HG02642 (cell line): Measurements from ENCODE around the gene WNT3A.
A peak's percentile ranks its signal among the peaks of the same experiment; 100 is the strongest.

Experiments used
- ATAC-seq: cut with Tn5 transposase; IDR thresholded peaks from one replicate; pipeline ENCODE4 v1.9.1; 2021; ENCODE audit warnings: mild to moderate bottlenecking; ENCODE audit not compliant: unreplicated experiment, poor library complexity

Gene WNT3A

DNA sequence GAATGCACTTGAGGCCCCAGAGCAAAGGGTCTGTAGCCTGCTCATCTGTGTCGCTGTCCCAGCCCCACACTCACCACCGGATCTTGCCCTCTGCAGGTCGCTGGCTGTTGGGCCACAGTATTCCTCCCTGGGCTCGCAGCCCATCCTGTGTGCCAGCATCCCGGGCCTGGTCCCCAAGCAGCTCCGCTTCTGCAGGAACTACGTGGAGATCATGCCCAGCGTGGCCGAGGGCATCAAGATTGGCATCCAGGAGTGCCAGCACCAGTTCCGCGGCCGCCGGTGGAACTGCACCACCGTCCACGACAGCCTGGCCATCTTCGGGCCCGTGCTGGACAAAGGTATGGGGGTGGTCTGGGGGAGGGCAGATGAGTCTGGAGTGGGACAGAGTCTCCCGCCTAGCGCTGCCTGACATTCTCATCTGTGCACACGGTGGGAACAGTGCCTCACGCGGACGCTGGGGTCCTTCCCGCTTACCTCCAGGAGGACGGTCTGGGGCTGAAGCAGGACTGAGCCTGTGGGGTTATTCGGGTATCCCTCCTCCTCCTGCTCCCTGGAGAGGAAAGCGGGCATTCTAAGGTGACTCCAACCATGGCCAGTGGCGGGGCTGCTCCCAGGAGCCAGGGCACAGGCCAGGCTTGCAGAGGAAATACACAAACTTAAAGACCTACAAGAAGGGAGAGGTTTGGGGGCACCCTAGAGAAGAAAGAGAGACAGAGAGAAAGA is 15.9 kb downstream of the WNT3A start:
- ATAC-seq = no peak

DNA sequence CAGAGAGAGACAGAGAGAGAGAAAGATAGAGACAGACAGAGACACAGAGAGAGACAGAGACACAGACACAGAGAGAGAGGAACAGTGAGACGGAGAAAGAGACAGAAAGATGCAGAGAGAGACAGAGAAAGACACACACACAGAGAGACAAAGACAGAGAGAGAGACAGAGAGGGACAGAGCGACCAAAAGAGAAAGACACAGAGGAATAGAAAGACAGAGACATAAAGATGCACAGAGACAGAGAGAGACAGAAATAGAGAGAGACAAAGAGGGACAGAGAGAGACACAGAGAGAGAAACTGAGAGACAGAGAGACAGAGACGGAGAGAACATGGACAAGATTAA is 16.5 kb downstream of the WNT3A start:
- no peak for ATAC-seq

DNA sequence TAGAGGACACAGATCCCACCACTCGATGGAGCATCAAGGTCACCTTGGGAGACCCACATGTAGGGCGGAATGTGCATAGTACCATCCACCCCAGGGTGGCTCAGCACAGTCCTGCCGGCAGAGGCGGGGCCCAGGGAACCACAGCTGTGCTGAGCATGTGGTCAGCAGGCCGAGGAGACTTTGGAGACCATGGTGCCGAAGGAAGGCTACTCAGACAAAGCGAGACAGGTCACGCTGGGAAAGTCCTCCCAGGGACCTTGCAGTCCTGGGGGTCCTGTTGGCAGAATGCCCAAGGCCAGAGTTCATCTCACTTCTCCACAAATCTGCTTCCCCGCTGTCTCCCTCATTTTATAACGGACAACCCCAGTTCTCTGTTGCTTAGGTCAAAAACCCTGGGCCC is 22.5 kb downstream of the WNT3A start:
- ATAC-seq = no peak

DNA sequence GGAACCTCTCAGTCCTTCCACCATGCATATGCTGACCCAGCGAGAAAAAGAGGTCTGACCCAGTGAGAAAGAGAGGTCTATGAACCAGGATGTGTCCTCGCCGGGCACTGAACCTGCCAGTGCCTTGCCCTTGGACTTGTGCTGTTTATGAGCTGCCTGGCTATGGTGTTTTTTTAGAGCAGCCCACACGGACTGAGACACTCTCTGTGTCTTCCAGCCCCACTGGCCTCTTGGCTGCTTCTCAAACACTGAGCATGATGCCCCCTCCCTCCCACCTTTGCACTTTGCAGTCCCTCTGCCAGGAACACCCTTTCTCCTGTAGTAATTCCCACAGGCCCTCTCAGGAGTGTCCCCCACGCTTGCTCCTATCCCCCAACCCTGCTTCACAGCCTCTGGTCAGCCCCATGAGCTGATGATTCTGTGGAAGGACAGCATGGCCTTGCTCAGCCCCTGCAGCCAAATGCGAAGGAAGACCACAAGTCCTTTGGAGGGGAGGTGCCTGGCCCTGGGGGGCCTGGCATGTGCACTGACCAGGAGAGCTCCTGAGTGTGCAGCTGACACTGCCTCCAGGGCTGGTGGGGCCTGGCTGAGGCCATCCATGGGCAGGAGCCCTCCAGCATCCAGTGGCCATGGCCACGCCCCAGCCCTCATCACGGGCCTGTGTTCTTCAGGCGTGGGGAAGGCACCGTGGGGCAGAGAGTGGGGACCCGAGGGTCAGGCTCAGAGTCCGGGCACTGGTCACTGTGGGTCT is 23.8 kb downstream of the WNT3A start:
- no peak for ATAC-seq

DNA sequence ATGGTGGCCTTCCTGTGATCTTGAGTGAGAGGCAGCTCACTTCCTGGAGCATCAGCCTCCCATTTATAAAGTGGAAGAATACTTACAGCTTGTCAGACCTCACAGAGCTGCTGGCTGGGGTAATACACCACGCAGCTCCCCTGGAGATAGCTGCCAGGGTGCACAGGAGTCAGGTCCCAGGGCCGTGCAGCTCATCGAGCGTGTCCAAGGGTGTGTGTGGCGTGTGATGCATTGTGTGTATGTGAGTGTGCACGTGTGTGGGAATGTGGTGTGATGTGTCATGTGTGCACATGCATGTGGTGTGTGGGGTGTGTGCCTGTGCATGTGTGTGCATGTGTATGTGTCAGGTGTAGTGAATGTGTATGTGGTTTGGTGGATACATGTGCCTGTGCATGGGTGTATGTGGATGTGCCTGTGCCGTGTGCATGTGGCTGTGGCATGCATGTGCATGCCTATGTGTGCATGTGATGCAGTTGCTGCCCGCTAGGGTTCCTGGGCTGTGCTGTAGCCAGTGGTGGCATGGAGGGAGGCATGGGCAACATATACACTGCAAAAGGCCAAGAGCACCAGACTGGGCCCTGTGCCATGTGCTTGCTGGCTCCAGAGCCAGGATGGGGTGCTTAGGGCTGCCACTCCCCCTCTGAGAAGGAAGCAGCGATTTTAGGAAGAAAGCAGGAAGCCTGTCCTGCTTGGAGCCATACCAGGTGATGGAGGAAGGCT is 24.6 kb downstream of the WNT3A start:
- no peak for ATAC-seq

DNA sequence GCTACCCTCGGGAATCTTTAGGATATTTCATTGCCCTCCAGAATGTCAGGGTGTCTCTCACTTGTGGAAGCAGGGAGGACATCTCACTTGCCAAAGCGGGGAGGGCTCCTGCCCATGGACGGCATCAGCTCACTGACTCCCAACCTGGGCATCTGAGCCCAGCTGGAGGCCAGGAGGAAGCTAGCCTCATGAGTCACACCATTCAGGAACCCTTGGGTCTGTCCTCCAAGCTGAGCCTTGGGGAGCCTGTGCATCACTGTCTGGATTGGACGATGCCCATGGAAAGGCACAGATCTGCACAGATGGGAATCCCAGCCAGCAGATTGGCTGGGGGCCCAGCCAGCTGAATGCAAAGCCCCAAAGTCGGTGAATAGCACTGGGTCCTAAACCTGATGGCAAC is 25.2 kb downstream of the WNT3A start:
- no peak for ATAC-seq

DNA sequence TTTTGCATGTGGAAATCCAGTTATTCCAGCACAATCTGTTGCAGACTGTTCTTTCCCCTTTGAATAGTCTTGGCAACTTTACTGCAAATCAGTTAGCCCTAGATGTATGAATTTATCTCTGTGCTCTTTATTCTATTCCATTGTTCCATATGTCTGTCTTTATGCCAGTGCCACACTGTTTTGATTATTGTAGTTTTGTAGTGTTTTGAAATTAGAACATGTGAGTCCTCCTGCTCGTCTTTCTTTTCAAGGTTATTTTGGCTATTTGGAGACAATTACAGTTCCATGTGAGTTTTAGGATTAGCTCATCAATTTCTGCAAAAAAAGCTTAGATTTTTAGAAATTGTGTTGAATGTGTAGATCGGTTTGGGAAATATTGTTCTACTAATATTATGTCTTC is 26.6 kb downstream of the WNT3A start:
- ATAC-seq = no peak

DNA sequence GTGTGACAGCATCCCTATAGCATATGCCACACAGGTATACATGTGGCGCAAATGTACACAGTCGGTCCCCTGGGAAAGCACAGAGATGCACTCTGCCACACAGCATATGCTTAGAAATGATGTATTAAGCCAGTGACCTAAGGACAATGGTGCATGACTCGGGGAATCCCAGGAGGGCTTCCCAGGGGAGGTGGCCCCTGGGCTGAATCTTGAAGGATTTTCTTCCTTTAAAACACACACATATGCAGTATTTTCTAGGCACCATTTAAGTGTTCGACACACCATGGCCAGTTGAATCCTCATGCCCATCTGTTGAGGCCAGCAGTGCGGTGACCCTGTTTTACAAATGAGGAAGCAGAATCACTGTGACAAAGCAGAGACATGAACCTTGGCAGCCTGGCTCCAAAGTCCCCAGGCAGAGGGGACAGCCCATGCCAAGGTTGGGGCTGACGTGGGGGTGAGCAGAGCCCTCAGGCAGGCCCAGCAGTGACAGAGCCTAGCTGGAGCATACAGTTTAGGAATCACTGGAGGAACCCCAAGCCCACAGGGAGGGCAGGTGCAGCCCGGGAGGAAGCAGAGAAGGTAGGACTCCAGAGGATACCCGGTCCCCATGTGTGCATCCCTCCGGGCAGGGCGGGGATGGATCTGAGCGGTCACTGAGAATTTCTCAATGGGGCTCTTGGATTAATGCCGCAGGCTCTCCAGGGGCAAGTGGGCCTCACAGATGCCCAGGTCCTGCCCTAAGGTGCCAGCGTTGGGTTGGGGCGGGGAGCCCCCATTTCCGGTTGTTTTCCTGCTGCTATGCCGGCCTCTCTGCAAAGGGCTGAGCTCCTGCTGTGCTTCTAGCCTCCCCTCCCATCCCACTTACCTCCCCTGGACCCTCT is 28.4 kb downstream of the WNT3A start:
- no peak for ATAC-seq

DNA sequence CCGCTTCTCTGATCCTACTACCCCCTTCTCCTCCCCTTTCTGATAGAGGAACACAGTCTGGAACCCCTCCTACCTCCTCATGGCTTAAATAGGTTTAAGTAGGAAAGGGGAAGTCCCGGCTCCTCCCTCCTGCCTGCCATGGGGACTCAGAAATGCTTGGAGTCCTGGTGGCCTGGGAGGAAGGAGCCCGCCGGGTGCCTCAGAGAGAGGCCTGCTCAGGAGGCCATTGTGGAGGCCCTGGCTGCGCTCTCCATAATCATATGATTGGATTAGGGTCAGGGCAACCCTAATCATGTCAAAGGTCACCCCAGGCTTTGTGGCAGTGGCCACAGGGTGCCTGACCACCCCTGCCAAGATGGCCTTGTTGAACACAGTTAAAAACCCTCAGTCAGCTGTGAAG is 29.0 kb downstream of the WNT3A start:
- no peak for ATAC-seq

DNA sequence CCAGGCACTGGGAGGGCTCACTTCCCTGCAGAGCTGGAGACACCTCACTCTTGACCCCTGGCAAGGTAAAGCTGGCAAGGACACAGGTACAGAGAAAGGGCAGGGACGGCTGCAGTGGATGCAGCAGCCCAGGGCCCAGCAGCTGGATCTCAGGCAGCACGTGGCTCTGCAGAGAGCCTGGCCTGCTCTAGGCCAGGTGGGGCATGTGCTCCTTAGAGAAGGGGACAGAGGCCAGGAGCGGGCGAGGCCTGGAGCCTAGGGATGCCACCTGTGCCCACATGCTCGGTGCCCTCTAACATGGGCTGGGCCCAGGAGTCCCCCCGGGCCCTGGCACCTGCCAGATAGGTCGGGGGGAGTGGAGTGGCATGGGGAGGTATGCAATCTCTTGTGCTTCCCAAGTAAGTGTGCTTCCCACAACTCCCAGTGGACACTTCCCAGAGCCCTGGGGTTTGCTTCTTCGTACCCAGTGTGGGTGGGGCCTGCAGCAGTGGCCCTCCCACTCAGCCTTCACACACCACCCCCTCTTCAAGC is 30.0 kb downstream of the WNT3A start:
- ATAC-seq = no peak

DNA sequence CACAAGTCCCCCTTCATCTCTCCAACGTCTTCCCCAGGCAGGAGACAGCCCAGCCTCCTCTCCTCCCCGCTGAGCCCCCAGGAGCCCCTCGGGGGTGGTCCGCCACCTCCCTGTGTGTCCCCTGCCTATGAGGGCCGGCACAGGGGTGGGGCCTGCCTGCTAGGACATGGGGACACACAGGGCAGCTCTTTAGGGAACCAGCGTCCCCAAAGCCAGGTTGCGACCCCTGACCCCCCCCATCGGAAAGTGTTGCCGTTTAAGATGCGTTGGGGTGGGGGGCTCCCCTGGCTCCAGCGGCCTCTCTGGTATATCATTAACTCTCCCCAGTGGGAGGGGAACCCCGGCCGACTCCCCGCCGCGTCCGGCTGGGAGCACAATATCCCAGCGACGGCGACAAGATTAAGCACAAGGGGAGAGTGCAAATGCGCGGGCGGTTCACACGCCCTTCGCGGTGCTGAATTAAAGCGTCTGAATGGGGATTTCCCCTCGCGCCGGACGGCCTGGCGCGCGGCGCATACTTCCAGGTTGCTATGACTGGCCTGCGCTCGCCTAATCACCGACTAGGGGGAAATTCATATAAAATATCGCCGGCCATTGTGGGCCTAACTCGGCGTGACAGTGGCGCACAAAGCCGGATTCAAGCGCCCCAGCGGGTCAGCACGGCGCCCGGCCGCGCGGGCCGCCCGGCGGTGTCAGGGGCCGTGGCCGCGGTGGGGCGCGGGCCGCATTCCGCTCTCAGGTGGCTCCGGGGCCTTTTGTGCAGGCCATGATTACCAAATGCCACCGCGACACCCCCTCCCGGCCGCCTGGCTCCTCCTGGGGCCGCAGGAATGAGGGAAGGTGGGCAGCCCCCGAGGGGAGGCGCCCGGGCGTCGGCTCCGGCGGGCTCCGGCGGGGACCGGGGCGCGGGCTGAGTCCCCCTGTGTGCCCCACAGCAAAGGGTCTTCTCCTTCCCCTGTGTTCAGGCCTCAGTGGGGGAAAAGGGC is 30.9 kb downstream of the WNT3A start:
- ATAC-seq = peak; percentile 84

DNA sequence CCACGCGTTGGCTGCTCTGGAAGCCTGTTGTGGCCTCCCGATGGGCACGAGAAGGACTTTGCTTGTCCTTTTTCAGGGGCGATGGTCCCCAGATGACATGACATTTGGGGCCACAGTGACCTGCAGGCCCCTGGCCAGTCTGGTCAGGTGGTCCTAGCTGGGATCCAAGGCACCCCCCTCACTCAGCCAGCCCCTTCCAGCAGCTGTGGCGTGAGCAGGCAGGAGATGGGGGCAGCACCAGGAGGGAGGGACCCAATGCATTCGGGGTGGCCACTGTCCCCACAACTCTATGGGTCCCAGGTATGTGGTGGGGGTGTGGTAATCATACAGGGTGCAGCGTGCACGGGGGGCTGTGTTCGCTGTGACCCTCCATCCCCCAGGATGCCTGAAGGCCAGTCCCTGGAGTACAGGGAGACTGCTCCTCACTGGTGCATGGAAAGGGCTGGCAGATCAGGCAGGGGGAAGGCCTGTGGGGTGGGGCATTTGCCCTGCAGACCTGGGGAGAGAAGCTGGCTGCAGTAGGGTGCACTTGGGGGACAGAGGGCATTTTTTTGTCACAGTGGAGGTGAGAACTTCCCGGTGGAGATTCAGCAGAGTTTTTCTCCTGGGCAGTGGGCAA is 31.7 kb downstream of the WNT3A start:
- no peak for ATAC-seq

DNA sequence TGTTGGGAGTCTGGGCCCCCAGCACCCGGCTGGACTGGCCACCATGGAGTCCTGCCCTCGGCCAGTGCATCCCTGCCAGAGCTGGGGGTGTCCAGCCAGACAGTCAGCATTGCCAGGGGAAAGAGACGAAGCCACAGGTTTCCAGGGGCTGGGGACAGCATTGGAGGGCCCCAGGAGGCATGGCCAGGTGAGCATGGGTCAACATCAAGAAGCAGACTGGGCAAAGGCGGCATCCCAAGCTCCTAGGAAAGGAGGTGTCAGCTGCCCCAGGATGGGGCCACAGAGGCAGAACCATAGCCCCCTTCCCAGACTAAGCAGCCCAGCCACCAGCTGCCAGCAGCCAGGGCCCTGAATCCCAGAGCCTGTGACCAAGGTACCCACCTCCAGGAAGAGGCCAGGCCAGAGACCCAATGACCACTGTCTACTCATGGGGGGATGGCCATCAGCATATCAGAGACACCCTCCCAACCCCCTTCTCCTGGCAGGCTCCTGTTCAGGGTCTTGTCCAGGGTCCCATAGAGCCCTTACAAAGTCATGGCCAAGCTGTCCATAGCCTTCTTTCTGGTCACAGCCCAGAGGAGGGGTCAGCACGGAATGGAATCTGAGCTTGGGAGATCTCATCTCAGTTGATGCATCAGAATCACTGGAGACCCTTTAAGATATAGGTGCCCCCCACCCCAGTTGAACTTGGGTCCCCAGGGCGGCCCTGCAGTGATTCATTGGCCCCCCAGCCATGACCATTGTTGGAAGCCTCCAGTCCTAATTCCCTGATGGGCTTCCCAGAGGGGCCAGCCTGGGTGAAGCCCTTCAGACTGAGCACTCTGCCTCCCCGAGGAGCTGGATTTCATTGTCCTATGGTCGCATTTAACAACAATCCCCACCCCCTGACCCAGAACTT is 32.5 kb downstream of the WNT3A start:
- ATAC-seq = no peak

DNA sequence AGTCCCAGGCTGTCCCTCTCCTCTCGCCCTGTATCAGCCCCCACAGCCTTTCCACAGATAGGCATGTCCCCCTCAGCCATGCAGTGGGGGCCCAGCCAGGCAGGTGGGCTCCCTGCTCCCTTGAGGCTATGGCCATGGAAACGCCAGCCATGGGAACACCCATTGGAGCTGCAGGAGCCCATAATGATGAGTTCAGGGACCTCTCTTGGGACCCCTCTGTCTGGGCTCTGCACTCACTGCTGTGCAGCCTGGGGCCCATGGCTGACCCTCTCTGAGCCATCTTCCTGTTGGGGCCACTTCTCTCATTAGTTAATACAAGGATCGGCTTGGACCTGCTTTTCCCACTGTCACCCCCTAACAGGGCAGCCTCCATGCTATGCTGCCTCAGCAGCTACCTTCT is 33.2 kb downstream of the WNT3A start:
- no peak for ATAC-seq

DNA sequence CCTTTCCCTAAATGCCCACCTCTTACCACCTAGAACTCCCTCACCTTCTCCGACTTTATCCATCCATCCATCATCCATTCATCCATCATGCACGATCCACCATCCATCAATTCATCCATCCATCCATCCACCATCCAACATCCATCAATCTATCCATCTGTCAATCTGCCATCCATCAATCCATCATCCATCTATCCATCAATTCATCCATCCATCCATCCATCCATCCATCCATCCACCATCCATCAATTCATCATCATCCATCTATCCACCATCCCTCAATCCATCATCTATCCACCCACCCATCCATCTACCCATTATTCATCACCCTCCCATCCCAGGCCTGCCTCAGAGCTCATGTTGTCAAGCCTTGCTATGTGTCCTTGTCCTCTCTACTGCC is 34.5 kb downstream of the WNT3A start:
- no peak for ATAC-seq

DNA sequence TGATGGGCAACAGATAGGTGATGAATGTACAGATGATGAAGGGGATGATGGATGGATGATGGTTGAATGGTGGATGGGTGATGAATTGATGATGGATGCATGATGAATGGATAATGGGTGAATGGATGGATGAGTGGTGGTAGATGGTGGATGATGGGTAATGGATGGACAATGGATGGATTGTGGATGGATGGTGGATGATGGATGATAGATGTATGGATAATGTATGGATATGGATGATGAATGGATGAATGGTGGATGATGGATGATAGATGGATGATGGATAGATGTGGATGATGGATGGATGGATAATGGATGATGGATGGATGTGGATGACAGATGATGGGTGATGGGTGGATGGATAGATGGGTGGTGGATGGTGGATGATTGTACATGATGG is 35.7 kb downstream of the WNT3A start:
- ATAC-seq = no peak

DNA sequence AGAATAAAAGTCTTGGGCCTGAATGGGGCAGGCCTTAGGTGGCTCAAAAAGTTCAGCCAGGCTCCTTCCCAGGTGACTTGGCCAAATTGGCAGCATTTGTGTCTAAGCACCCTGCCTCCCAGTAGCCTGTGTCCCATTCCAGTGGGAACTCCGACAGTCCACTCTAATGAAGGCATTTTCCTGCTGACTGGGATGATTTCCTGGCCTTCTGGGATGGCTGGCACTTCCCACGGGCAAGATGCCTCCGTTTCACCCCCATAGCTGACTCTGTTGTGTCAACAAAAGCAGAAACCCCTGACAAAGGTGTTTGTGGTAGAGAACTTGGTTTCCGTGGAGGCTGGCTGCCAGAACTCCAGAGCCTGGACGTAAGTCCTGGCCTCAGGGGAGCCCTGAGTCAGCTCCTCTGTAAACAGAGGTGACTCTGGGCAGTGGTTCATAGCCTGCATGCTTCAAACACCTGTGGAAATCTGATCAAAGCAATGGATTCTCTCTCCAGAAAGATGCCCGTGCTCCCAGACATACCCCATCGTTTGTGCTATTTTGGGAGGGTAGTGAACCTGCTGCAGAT is 36.6 kb downstream of the WNT3A start:
- no peak for ATAC-seq
